Transverse colon (tissue), 4 donors: Measurements from ENCODE around the gene OR5K3. TPM values are rescaled to one million over a fixed set of nuclear protein-coding genes. Genes with fewer than 3 reads are reported as not detected.

Experiments
- DNase-seq: peaks from one replicate; pipeline ENCODE4 v3.0.0-alpha.2; 2019
- H3K27ac ChIP-seq, 4 donors: fragments of 200-600 bp; sonication (generic); 2 replicates each; pipeline ENCODE4 v1.5.1; 2016 to 2018; ENCODE audit warnings: inconsistent platforms in 4 of 4
- H3K27me3 ChIP-seq: fragments of 200-600 bp; sonication (generic); 2 replicates; pipeline ENCODE4 v1.5.1; 2017; ENCODE audit warnings: inconsistent platforms
- H3K36me3 ChIP-seq, 4 donors: fragments of 200-600 bp; sonication (generic); 2 replicates each; pipeline ENCODE4 v1.5.1; 2017 to 2019; ENCODE audit warnings: inconsistent platforms in 4 of 4
- H3K4me1 ChIP-seq, 4 donors: fragments of 200-600 bp; sonication (generic); 2 replicates each; pipeline ENCODE4 v1.5.1; 2017 to 2020; ENCODE audit warnings: inconsistent platforms in 4 of 4
- H3K4me3 ChIP-seq, 4 donors: fragments of 200-600 bp; sonication (generic); 1 replicate in 1 of 4; 2 replicates in 3 of 4; pipeline versions ENCODE4 v1.5.1 to v1.6.1; 2017 to 2019; ENCODE audit warnings: inconsistent platforms in 4 of 4
- H3K9me3 ChIP-seq, 2 donors: fragments of 200-600 bp; sonication (generic); 2 replicates each; pipeline ENCODE4 v1.5.1; 2017 to 2019; ENCODE audit warnings: inconsistent platforms in 2 of 2
- CTCF ChIP-seq, 5 experiments: fragments of 200-600 bp in 3 of 5; fragments of 450-650 bp in 2 of 5; sonication (generic) in 3 of 5; IDR thresholded peaks; 1 replicate in 2 of 5; 2 replicates in 3 of 5; pipeline ENCODE4 v1.5.1; 2016 to 2017; ENCODE audit warnings: antibody characterized with exemption in 5 of 5, inconsistent platforms in 3 of 5, mild to moderate bottlenecking in 2 of 5, moderate library complexity in 1 of 5
- EP300 ChIP-seq: sonication (generic); formaldehyde crosslinking; IDR thresholded peaks from one replicate; pipeline ENCODE4 v1.6.1; 2017; ENCODE audit warnings: antibody characterized with exemption, low read depth
- POLR2A ChIP-seq: fragments of 450-650 bp; IDR thresholded peaks from one replicate; pipeline ENCODE4 v1.6.1; 2016; ENCODE audit warnings: antibody characterized with exemption, mild to moderate bottlenecking, moderate library complexity
- POLR2AphosphoS5 ChIP-seq, 3 donors: sonication (generic); formaldehyde crosslinking; IDR thresholded peaks; one replicate each; pipeline ENCODE4 v1.6.1; 2016; ENCODE audit warnings: antibody characterized with exemption in 3 of 3
- WGBS, 2 donors: methylation state at CpG; one replicate each; pipeline ENCODE4 v1.1.5; 2018; ENCODE audit warnings: low coverage in 1 of 2; 5-methylcytosine and 5-hydroxymethylcytosine counted together
- in situ Hi-C, 4 donors: fragments of 200-750 bp; cut with MboI; loops; one replicate each; pipeline versions ENCODE4 v1.15.0 to v1.15.1; 2017; ENCODE audit warnings: low sequenced_read_pairs in 3 of 4, low pct_ligation_motif_present in 1 of 4, low pct_unique_long_range_greater_than_20kb in 1 of 4
- intact Hi-C: fragments of 100-400 bp; cut with DNase I; formaldehyde crosslinking; loops from one replicate; pipeline ENCODE4 v1.15.1; 2023; ENCODE audit warnings: low total_unique reads
- total RNA-seq, 4 donors: library from RNA; depleted of rRNA; stranded (reverse); fragments of >200 nt; gene quantifications; one replicate each; pipeline ENCODE4 v1.1.0, GENCODE V29; 2016

The OR5K3 gene
- total RNA-seq, 4 donors from 2014 or later = not detected

DNA sequence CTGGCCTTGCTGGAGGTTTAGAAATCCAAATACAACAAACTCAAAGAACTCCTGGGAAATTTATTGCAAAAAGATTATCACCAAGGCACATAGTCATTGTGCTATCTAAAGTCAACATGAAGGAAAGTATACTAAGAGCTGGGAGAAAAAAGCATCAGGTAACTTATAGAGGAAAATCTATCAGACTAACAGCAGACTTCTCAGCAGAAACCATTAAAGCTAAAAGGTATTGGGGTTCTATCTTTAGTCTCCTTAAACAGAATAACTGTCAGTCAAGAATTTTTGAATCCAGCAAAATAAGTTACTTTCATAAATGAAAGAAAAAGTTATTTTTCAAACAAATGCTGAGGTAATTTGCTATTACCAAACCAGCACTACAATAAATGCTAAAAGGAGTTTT lies 8.0 kb downstream of the OR5K3 start:
- no peak overlapping the region for H3K27ac ChIP-seq
- H3K27me3 ChIP-seq = no peaks in the 10 kb centered on the region
- intact Hi-C loops (no loop called here), in situ Hi-C loops (no loop called here)
- no peaks in the 10 kb centered on the region for H3K36me3 ChIP-seq
- TF ChIP-seq POLR2A (no peak), EP300 (no peak), CTCF (IDR thresholded peaks at IDR 0.05) (no peak), POLR2AphosphoS5 (IDR thresholded peaks at IDR 0.05) (no peak)
- peaks cover 2 to 7% of the 10 kb centered on the region in 2 donors for H3K9me3 ChIP-seq
- no peak for DNase-seq
- no peaks in the 10 kb centered on the region for H3K4me1 ChIP-seq
- no peak overlapping the region for H3K4me3 ChIP-seq

GRCh38 chr3:98402507-98402906 lies 12.0 kb downstream of the OR5K3 start:
- intact Hi-C loops = no loop called here
- Histone ChIP-seq H3K4me1 (no peaks in the 10 kb centered on the region), H3K36me3 (no peaks in the 10 kb centered on the region), H3K4me3 (no peak overlapping the region), H3K27ac (no peak overlapping the region), H3K27me3 (no peaks in the 10 kb centered on the region), H3K9me3 (peaks cover 13 to 18% of the 10 kb centered on the region in 2 donors)
- WGBS, 2 donors = 82% methylated on average over 1 of the region's 1 CpG; no CpG with 5 or more reads in 1 of the 2 donors
- no peak for DNase-seq
- in situ Hi-C loops = no loop called here
- TF ChIP-seq CTCF (IDR thresholded peaks at IDR 0.05) (no peak), POLR2A (no peak), POLR2AphosphoS5 (IDR thresholded peaks at IDR 0.05) (no peak), EP300 (no peak)

- in situ Hi-C loops = no loop called here
- no peaks in the 10 kb centered on the region for H3K4me1 ChIP-seq
- no peak for TF ChIP-seq POLR2A
- no peak for TF ChIP-seq EP300
- TF ChIP-seq CTCF (IDR thresholded peaks at IDR 0.05) = no peak
- TF ChIP-seq POLR2AphosphoS5 (IDR thresholded peaks at IDR 0.05) = no peak
- H3K27ac ChIP-seq = no peak overlapping the region
- intact Hi-C loops = no loop called here
- H3K36me3 ChIP-seq = no peaks in the 10 kb centered on the region
- H3K27me3 ChIP-seq = no peaks in the 10 kb centered on the region
- DNase-seq = no peak
- peaks cover 13 to 18% of the 10 kb centered on the region in 2 donors for H3K9me3 ChIP-seq
- no peak overlapping the region for H3K4me3 ChIP-seq
These were observed 13.5 kb downstream of the OR5K3 start for GRCh38 chr3:98404010-98404409.

DNA sequence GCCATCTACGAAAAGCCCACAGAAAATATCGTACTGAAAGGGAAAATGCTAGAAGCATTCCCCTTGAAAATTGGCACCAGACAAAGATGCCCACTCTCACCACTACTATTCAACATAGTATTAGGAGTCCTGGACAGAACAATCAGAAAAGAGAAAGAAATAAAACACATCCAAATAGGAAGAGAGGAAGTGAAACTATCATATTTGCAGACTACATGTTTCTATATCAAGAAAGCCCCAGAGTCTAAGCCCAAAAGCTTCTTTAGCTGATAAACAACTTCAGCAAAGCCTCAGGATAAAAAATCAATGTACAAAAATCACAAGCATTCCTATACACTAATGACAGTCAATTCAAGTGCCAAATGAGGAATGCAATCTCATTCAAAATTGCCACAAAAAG lies 15.6 kb downstream of the OR5K3 start:
- in situ Hi-C loops = no loop called here
- Histone ChIP-seq H3K4me3 (no peak overlapping the region), H3K27me3 (no peaks in the 10 kb centered on the region), H3K36me3 (no peaks in the 10 kb centered on the region), H3K4me1 (no peaks in the 10 kb centered on the region), H3K9me3 (peaks cover 13 to 18% of the 10 kb centered on the region in 2 donors), H3K27ac (no peak overlapping the region)
- WGBS, 2 donors = 82 to 88% methylated on average over 2 of the region's 2 CpGs
- no peak for DNase-seq
- intact Hi-C loops = no loop called here
- TF ChIP-seq CTCF (IDR thresholded peaks at IDR 0.05) = no peak
- TF ChIP-seq POLR2A = no peak
- TF ChIP-seq EP300 = no peak
- TF ChIP-seq POLR2AphosphoS5 (IDR thresholded peaks at IDR 0.05) = no peak
